NK-92 treated with Interleukin-12 subunit alpha and Interleukin-12 subunit beta, amount 100 ng/mL, for 24 hours (cell line): ENCODE data around the gene GARIN3.

Experiments used
- DNase-seq: peaks from one replicate; lab custom pipeline; 2025; lab: John Stamatoyannopoulos, UW

The GARIN3 gene

DNA sequence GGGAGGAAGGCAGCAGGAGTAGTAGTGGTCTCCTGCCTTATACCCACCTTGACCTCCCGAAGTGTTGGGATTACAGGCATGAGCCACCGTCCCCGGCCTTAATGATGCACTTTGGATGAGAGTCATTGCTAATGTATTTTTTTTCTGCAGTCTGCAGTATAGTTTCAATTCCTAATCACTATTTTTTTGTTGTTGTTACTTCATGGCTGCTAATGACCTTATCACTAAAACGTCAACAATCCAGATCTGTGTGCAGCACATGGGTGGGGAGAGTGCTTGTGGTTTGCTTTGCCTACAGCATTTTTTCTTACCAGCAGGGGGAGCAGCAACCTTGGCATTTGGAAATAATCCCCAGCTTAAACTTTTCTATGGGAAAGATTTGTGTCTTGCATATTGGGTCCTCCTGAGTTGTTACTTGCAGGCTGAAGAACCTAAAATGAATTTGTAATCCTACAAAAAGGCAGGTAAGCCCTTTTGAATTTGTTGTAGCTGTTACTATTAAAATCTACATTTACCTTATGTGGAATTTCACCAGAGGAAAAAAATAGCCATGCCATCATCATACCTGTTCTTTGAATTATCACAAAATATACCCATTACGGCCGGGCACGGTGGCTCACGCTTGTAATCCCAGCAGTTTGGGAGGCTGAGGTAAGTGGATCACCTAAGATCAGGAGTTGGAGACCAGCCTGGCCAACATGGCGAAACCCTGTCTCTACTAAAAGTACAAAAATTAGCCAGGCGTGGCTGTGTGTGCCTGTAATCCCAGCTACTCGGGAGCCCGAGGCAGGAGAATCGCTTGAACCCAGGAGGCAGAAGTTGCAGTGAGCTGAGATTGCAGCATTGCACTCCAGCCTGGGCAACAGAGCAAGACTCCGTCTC lies 17.1 kb downstream of the GARIN3 start:
- peak; percentile 54 for DNase-seq

DNA sequence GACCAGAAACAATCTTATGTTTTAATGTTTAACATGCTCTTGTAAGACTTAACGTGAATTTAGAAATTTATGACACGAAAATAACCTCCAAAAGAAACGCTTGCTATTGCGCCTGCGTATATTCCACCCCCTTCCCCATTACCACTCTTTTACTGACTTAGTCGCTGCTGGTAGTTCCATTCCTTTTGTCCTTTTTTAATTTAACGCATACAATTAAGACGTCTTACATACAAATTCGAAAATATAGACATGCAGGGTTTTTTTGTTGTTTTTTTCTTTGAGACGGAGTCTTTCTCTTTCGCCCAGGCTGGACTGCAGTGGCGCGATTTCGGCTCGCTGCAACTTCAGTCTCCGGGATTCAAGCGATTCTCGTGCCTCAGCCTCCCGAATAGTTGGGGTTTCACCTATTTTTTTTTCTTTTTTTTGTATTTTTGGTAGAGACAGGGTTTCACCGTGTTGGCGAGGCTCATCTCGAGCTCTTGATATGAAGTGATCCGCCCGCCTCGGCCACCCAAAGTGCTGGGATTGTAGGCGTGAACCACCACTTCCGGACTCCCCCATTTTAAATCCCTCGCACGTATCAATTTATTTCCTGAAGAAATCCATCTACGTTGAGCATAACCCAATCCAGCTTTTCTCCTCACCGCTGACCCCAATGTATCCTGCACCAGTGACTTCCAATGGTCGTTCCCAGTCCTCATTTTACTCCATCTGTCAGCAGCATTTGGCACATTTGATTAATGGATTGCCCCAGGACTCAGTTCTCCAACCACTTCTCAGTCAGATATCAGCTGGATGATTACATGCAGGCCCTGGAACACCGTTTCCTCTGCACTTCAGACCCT lies 22.7 kb downstream of the GARIN3 start:
- peak; percentile 36 for DNase-seq

DNA sequence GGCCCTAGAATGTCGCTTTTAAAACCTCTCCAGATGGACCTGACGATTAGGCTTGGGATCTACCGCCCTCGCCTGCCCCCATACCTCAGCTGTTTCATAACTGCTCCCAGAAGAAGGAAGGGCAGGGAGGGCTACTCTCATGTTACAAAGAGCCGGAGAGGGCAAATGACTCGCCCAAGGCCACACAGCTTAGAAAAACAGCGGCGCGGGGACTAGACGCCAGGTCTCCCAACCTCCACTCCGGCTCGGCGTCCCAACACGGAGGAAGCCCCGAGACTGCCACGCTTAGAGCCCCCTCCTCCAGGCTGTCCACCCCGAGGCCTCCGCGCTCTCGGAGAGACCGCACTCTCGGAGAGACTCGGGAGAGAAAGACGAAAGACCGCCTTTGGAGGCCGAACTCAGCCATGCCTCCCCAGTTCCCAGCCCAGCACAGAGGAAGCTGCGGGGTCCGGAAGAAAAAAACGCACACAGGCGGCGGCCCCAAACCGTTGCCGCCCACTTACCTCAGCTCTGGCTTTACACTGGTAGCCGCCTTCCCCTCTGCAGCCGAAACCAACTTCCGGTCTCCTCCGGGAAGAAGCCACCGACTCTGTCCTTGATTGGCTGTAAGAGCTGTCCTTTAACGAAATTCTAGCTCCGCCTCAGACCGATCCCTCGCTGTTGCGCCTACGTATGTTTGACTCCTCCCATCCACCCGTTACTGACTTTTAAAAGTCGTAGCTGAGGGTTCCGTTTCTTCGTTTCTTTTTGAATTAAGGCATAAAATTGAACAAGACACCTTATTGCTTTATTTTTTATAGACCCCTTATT lies 23.5 kb downstream of the GARIN3 start, which contains the start of gene MED7:
Gene MED7 (minus strand): TSS at position 549 of the 810 bp plus-strand sequence. CDS start 3,434 bp downstream, outside the sequence.
- DNase-seq = peak; percentile 94

DNA sequence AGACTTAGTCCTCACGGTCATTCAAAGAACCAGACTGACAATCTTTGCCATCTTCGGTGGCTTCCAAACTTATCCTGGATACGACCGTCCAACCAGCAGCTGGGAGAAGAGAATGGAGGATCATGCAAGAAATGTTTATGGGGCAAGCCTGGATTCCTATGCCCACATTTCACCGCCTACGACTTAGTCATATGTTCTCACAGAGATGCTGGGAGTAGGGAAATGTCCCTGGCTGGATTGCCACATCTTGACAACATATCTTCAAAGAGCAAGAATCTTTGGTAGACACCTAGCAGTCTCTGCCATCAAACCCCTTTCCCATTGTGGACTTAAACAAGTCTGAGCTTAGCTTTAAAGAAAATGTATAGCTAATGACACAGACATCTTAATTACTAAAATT lies 28.4 kb downstream of the GARIN3 start:
- no peak for DNase-seq

DNA sequence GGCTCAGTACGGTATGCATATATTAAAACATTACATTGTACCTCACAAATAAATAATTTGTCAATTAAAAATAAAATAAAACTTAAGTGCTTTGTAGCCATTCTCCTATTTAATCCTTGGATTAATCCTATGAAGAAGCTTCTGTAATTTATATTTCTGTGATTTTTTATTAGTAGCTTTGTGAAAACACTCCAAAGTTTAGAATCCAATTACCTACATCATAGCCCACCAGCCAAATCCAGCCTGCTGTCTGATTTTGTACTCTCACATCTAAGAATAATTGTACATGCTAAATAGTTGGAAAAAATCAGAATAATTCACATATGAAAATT lies 33.8 kb downstream of the GARIN3 start:
- no peak for DNase-seq

DNA sequence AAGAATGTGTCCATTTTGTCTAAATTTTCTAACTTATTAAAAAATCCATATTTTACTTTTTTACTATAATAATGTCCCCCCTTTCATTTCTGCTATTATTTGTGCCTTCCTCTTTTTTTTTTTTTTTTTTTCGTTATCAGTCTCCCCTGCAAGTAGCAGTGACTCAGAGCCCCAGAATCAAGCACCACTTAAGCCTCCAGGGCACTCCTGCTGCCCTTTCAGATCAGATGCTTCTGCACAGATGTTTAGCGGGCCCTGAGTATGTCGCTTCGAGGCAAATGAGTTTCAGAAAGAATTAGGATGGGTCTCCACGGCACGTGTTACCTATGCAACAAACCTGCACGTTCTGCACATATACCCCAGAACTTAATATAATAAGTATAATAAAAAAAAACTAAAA lies 35.1 kb downstream of the GARIN3 start:
- DNase-seq = no peak

- DNase-seq = no peak
Observed at GRCh38 chr5:157121709-157122108, 44.4 kb downstream of the GARIN3 start.

DNA sequence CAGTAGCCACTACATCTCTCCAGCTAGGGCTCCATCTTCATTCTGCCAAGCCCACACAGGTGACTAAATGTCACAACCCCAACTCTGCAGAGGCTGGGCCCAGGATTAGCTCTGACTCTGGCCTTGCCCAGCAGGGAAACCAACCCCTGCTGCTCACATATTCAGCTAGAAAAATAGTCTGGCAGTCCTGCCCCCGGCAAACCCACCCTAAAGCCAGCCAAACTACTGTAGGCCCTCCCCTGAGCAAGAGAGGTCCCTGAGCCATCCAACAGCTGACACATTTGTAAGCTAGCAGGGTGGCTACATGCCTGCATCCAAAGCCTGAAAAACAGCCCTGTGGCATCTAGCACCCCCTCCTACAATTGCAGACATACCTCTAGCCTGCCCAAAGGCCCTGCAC lies 46.0 kb downstream of the GARIN3 start:
- DNase-seq = no peak

GRCh38 chr5:157116483-157116954 lies 49.5 kb downstream of the GARIN3 start:
- no peak for DNase-seq

- DNase-seq = no peak
Observed at GRCh38 chr5:157115502-157115901, 50.6 kb downstream of the GARIN3 start.

DNA sequence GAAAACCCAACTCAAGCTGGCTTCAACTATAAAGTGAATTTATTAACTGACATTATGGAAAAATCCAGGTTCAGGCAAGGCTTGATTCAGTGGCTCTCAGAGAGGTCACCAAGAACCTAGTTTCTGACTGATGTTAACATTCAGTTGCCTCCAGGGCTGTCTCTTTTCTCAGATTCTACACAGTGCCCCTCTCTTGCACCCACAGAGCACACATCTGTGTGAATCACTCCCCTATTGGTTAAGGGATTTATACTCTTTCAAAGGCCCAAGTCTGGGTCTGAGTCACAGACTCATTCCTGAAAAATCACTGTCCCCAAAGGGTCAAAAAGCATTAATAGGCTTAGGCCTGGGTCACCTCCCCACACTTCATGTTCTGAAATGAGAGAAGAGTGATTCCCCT lies 51.1 kb downstream of the GARIN3 start:
- no peak for DNase-seq

DNA sequence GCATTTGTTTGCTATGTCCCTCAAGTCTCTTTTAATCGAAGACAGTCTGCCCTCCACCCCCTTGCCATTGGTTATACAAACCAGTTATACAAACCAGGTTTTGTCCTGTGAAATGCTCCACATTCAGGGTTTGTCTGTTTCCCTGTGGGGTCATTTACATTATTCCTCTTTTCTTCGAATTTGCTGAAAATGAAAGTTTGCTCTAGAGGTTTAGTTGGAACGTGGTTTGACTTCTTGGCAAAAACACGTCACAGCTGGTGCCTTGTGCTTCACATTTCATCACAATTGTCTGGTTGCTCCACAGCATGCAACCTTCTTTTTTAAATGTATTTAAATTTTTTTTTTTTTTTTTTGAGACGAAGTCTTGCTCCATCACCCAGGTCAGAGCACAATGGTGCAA lies 53.1 kb downstream of the GARIN3 start:
- peak; percentile 33 for DNase-seq
